ENCODE results near the gene NPAT.

Gene NPAT

GRCh38 chr11:108222574-108223347 lies at the start of gene NPAT, which contains the start of gene ATM:
NPAT (minus strand) TSS chr11:108222638; CDS start chr11:108222536, 102 bp downstream.
ATM (plus strand) TSS chr11:108223067; CDS start chr11:108227625, 4,558 bp downstream.
- DNase-seq (ENCODE audit: low spot score), result peak; percentile 94

DNA sequence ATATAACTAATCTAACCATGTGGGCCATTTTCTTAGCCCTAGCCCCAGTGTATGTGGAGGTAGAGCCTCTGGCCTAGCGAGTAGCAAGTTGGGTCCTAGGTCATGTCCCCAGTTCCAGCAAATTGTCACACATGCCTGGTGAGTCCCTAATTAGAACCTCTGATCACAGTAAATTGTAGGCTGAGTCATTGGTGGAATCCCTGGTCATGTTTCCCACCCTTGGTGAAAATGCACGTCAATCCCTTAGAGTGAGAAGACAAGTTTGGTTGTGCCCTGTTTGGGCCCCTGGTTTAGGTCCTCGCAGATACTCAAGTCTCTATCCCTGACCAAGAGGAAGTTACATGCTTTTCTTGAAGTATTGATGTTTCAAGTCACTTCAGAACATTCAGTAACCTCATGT lies 47.1 kb upstream of the NPAT start:
- no peak for DNase-seq (ENCODE audit: low spot score)

GRCh38 chr11:108253176-108253575 lies 30.7 kb upstream of the NPAT start:
- DNase-seq (ENCODE audit: low spot score), result no peak

DNA sequence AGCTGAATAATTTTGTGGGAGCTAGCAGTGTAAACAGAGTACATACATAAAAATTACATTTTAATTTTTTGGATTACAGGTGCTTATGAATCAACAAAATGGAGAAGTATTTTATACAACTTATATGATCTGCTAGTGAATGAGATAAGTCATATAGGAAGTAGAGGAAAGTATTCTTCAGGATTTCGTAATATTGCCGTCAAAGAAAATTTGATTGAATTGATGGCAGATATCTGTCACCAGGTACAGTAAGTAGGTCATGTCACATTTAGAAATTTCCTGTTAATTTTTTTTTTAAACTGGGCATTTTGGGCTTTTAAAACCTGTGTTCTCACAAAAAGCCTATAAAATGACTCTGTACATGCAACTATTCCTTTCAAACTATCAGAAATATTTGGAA lies 24.4 kb upstream of the NPAT start:
- DNase-seq (ENCODE audit: low spot score), result no peak

- no peak for DNase-seq (ENCODE audit: low spot score)
These were observed 23.9 kb upstream of the NPAT start for GRCh38 chr11:108246308-108246707.

DNA sequence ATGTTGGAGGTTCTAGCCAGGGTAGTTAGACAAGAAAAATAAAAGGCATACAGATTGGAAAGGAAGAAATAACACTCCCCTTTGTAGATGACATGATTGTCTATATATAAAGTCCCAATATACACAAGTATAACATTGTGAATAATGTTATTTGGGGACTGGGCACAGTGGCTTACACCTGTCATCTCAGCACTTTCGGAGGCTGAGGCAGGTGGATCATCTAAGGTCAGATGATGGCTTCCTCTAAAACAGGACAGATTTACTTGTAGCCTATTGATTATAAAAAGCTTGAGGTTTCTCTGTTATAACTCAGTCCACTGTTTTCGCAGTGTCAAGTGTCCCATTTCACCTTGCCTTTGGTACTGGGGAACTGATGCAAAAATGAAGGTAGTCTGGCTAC lies 20.0 kb upstream of the NPAT start:
- DNase-seq (ENCODE audit: low spot score), result no peak

- no peak for DNase-seq (ENCODE audit: low spot score)
These were observed 19.0 kb upstream of the NPAT start for GRCh38 chr11:108241330-108242037.

GRCh38 chr11:108239076-108239475 lies 16.6 kb upstream of the NPAT start:
- DNase-seq (ENCODE audit: low spot score), result no peak

- no peak for DNase-seq (ENCODE audit: low spot score)
These were observed 14.6 kb upstream of the NPAT start for GRCh38 chr11:108237058-108237481.

- DNase-seq (ENCODE audit: low spot score), result no peak
These were observed 13.2 kb upstream of the NPAT start for GRCh38 chr11:108235633-108236032.

GRCh38 chr11:108235192-108235591 lies 12.8 kb upstream of the NPAT start:
- no peak for DNase-seq (ENCODE audit: low spot score)

DNA sequence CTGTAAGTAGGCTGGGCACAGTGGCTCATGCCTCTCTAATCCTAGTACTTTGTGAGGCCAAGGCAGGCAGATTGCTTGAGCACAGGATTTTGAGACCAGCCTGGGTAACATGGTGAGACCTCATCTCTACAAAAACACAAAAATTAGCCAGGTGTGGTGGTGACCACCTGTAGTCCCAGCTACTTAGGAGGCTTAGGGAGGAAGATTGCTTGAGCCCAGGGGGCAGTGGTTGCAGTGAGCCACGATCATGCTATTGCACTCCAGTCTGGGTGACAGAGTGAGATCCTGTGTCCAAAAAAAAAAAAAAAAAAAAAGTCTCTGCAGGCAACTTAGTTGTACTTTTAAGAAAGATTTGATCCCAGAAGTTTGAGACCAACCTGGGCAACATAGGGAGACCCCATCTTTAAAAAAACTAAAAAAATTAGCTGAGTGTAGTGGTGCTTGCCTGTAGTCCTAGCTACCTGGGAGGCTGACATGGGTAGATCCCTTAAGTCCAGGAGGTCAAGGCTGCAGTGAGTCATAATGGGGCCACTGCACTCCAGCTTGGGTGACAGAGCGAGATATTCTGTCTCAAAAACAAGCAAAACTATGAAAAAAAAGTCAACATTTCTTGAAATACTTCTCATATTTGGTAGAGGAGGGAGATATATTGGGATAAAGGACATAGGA lies 11.0 kb upstream of the NPAT start:
- DNase-seq (ENCODE audit: low spot score), result no peak

GRCh38 chr11:108228251-108228650 lies 5.8 kb upstream of the NPAT start:
- DNase-seq (ENCODE audit: low spot score), result no peak

- no peak for DNase-seq (ENCODE audit: low spot score)
These were observed 3.6 kb upstream of the NPAT start for GRCh38 chr11:108226036-108226435.

GRCh38 chr11:108224911-108225786 lies 2.7 kb upstream of the NPAT start:
- no peak for DNase-seq (ENCODE audit: low spot score)

DNA sequence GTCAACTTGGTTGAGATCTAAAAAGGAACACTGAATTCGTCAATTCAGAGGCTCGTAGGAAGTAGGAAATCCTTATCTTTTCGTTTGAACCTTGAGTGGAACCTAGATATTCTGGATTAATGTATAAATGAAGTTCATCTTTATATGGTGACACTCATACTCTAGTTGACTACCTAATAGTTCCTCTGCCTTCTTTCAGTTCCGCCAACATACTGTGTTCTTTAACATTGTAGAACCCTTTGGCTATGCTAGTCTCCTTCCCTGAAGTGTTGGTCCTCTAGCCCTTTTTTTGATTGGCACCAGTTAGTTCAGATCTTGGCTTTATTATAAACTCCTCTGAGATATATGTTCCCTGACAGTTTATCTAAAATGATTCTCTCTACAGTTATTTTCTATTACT lies 1.9 kb upstream of the NPAT start:
- no peak for DNase-seq (ENCODE audit: low spot score)

DNA sequence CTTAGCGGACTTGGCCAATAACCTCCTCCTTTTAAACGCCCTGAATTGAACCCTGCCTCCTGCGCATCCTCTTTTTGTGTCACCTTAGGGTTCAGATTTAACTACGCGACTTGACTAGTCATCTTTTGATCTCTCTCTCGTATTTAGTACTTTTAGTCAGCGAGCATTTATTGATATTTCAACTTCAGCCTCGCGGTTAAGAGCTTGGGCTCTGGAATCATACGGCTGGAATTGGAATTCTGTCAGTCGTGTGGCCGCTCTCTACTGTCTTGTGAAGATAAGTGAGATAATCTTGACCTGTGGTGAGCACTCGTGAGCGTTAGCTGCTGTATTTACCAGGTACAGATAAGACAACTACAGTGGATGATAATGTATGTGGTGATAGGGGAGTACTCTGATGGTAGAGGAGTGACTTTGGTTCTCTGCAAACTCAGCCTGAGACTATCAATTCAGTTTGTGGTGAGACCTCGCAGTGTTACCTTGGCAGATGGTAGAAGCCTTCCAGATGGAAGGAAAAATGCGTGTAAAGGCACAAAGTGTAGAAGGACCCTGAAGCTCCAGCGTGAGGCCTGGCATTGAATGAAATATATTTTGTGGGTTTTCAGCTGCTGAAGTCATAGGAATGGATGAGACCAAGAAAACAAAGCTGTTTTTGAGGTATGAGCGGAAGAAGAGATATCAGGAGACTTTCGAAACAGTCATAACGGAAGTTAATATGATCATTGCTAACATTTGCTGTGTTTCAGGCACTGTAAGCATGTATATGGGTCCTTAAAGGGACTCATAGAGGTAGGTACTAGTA lies 1.1 kb upstream of the NPAT start:
- DNase-seq (ENCODE audit: low spot score), result no peak

GRCh38 chr11:108221911-108222573 lies 396 bp downstream of the NPAT start:
- DNase-seq (ENCODE audit: low spot score), result peak; percentile 44

- DNase-seq (ENCODE audit: low spot score), result no peak
These were observed 1.1 kb downstream of the NPAT start for GRCh38 chr11:108221371-108221770.

- no peak for DNase-seq (ENCODE audit: low spot score)
These were observed 1.6 kb downstream of the NPAT start for GRCh38 chr11:108220721-108221336.
